ENCODE results near the gene TSHR.

Gene TSHR

GRCh38 chr14:81176241-81176640, 220.8 kb downstream of the TSHR start:
- Histone ChIP-seq H3K4me3 (ENCODE audit: low read depth in 1 of 5, low read length in 5 of 5) (no peak overlapping the region), H3K9me3 (ENCODE audit: control insufficient read depth in 5 of 5, low read length in 5 of 5) (no peaks in the 10 kb centered on the region), H3K36me3 (ENCODE audit: control insufficient read depth in 5 of 5, insufficient read depth in 5 of 5, low read length in 5 of 5) (peaks cover 0 to 8% (median 0%) of the 10 kb centered on the region in 5 donors), H3K27ac (ENCODE audit: low read depth, low read length) (no peak overlapping the region), H3K27me3 (ENCODE audit: control insufficient read depth in 5 of 5, insufficient read depth in 4 of 5, low read length in 5 of 5) (no peaks in the 10 kb centered on the region), H3K4me1 (ENCODE audit: control insufficient read depth in 5 of 5, insufficient read depth in 5 of 5, low read length in 5 of 5) (peaks cover 0 to 10% (median 0%) of the 10 kb centered on the region in 5 donors), H3K9ac (ENCODE audit: low read length in 5 of 5) (no peak overlapping the region)

- Histone ChIP-seq H3K9me3 (ENCODE audit: control insufficient read depth in 5 of 5, low read length in 5 of 5) (no peaks in the 10 kb centered on the region), H3K9ac (ENCODE audit: low read length in 5 of 5) (peak overlapping the region in 1 of 5 donors; percentile 58), H3K4me1 (ENCODE audit: control insufficient read depth in 5 of 5, insufficient read depth in 5 of 5, low read length in 5 of 5) (peaks cover 0 to 10% (median 0%) of the 10 kb centered on the region in 5 donors), H3K36me3 (ENCODE audit: control insufficient read depth in 5 of 5, insufficient read depth in 5 of 5, low read length in 5 of 5) (peaks cover 0 to 8% (median 0%) of the 10 kb centered on the region in 5 donors), H3K4me3 (ENCODE audit: low read depth in 1 of 5, low read length in 5 of 5) (peak overlapping the region in 2 of 5 donors; percentile 12 to 42), H3K27me3 (ENCODE audit: control insufficient read depth in 5 of 5, insufficient read depth in 4 of 5, low read length in 5 of 5) (no peaks in the 10 kb centered on the region), H3K27ac (ENCODE audit: low read depth, low read length) (peak overlapping the region; percentile 8)
Measured at GRCh38 chr14:81177225-81177624, 221.8 kb downstream of the TSHR start.

- Histone ChIP-seq H3K27me3 (ENCODE audit: control insufficient read depth in 5 of 5, insufficient read depth in 4 of 5, low read length in 5 of 5) (no peaks in the 10 kb centered on the region), H3K9me3 (ENCODE audit: control insufficient read depth in 5 of 5, low read length in 5 of 5) (no peaks in the 10 kb centered on the region), H3K4me1 (ENCODE audit: control insufficient read depth in 5 of 5, insufficient read depth in 5 of 5, low read length in 5 of 5) (peaks cover 0 to 10% (median 1%) of the 10 kb centered on the region in 5 donors), H3K9ac (ENCODE audit: low read length in 5 of 5) (no peak overlapping the region), H3K36me3 (ENCODE audit: control insufficient read depth in 5 of 5, insufficient read depth in 5 of 5, low read length in 5 of 5) (peaks cover 0 to 10% (median 0%) of the 10 kb centered on the region in 5 donors), H3K4me3 (ENCODE audit: low read depth in 1 of 5, low read length in 5 of 5) (no peak overlapping the region), H3K27ac (ENCODE audit: low read depth, low read length) (no peak overlapping the region)
Measured at GRCh38 chr14:81178063-81178462, 222.6 kb downstream of the TSHR start.

GRCh38 chr14:81179631-81180030, 224.2 kb downstream of the TSHR start:
- peaks cover 0 to 10% (median 3%) of the 10 kb centered on the region in 5 donors for H3K4me1 ChIP-seq (ENCODE audit: control insufficient read depth in 5 of 5, insufficient read depth in 5 of 5, low read length in 5 of 5)
- H3K4me3 ChIP-seq (ENCODE audit: low read depth in 1 of 5, low read length in 5 of 5), result no peak overlapping the region
- H3K9ac ChIP-seq (ENCODE audit: low read length in 5 of 5), result no peak overlapping the region
- no peaks in the 10 kb centered on the region for H3K27me3 ChIP-seq (ENCODE audit: control insufficient read depth in 5 of 5, insufficient read depth in 4 of 5, low read length in 5 of 5)
- H3K9me3 ChIP-seq (ENCODE audit: control insufficient read depth in 5 of 5, low read length in 5 of 5), result no peaks in the 10 kb centered on the region
- H3K36me3 ChIP-seq (ENCODE audit: control insufficient read depth in 5 of 5, insufficient read depth in 5 of 5, low read length in 5 of 5), result peaks cover 4 to 24% (median 7%) of the 10 kb centered on the region in 5 donors
- H3K27ac ChIP-seq (ENCODE audit: low read depth, low read length), result peak overlapping the region; percentile 12

- Histone ChIP-seq H3K4me1 (ENCODE audit: control insufficient read depth in 5 of 5, insufficient read depth in 5 of 5, low read length in 5 of 5) (peaks cover 0 to 3% (median 0%) of the 10 kb centered on the region in 5 donors), H3K9ac (ENCODE audit: low read length in 5 of 5) (no peak overlapping the region), H3K4me3 (ENCODE audit: low read depth in 1 of 5, low read length in 5 of 5) (no peak overlapping the region), H3K27me3 (ENCODE audit: control insufficient read depth in 5 of 5, insufficient read depth in 4 of 5, low read length in 5 of 5) (no peaks in the 10 kb centered on the region), H3K27ac (ENCODE audit: low read depth, low read length) (no peak overlapping the region), H3K36me3 (ENCODE audit: control insufficient read depth in 5 of 5, insufficient read depth in 5 of 5, low read length in 5 of 5) (peaks cover 26 to 56% (median 35%) of the 10 kb centered on the region in 5 donors), H3K9me3 (ENCODE audit: control insufficient read depth in 5 of 5, low read length in 5 of 5) (no peaks in the 10 kb centered on the region)
Measured at GRCh38 chr14:81187832-81188522, 232.6 kb downstream of the TSHR start.

GRCh38 chr14:81192594-81192993, 237.2 kb downstream of the TSHR start:
- Histone ChIP-seq H3K27me3 (ENCODE audit: control insufficient read depth in 5 of 5, insufficient read depth in 4 of 5, low read length in 5 of 5) (no peaks in the 10 kb centered on the region), H3K9ac (ENCODE audit: low read length in 5 of 5) (no peak overlapping the region), H3K36me3 (ENCODE audit: control insufficient read depth in 5 of 5, insufficient read depth in 5 of 5, low read length in 5 of 5) (peaks cover 44 to 68% (median 54%) of the 10 kb centered on the region in 5 donors), H3K4me3 (ENCODE audit: low read depth in 1 of 5, low read length in 5 of 5) (no peak overlapping the region), H3K4me1 (ENCODE audit: control insufficient read depth in 5 of 5, insufficient read depth in 5 of 5, low read length in 5 of 5) (no peaks in the 10 kb centered on the region), H3K27ac (ENCODE audit: low read depth, low read length) (no peak overlapping the region), H3K9me3 (ENCODE audit: control insufficient read depth in 5 of 5, low read length in 5 of 5) (no peaks in the 10 kb centered on the region)

- Histone ChIP-seq H3K27ac (ENCODE audit: low read depth, low read length) (no peak overlapping the region), H3K9ac (ENCODE audit: low read length in 5 of 5) (no peak overlapping the region), H3K9me3 (ENCODE audit: control insufficient read depth in 5 of 5, low read length in 5 of 5) (no peaks in the 10 kb centered on the region), H3K27me3 (ENCODE audit: control insufficient read depth in 5 of 5, insufficient read depth in 4 of 5, low read length in 5 of 5) (no peaks in the 10 kb centered on the region), H3K4me1 (ENCODE audit: control insufficient read depth in 5 of 5, insufficient read depth in 5 of 5, low read length in 5 of 5) (no peaks in the 10 kb centered on the region), H3K4me3 (ENCODE audit: low read depth in 1 of 5, low read length in 5 of 5) (no peak overlapping the region), H3K36me3 (ENCODE audit: control insufficient read depth in 5 of 5, insufficient read depth in 5 of 5, low read length in 5 of 5) (peaks cover 44 to 76% (median 50%) of the 10 kb centered on the region in 5 donors)
Measured at GRCh38 chr14:81193924-81194633, 238.7 kb downstream of the TSHR start.

Data from subcutaneous abdominal adipose tissue (tissue), 5 donors.